NCI-H2227 (cell line): ENCODE measurements around the gene LPP.

Experiments used
- DNase-seq: peaks from one replicate; lab custom pipeline; 2025; ENCODE audit not compliant: unreplicated experiment; lab: John Stamatoyannopoulos, UW

Gene LPP

GRCh38 chr3:188352196-188352927, 198.4 kb downstream of the LPP start:
- DNase-seq: no peak

GRCh38 chr3:188353426-188353825, 199.5 kb downstream of the LPP start:
- DNase-seq: no peak

DNA sequence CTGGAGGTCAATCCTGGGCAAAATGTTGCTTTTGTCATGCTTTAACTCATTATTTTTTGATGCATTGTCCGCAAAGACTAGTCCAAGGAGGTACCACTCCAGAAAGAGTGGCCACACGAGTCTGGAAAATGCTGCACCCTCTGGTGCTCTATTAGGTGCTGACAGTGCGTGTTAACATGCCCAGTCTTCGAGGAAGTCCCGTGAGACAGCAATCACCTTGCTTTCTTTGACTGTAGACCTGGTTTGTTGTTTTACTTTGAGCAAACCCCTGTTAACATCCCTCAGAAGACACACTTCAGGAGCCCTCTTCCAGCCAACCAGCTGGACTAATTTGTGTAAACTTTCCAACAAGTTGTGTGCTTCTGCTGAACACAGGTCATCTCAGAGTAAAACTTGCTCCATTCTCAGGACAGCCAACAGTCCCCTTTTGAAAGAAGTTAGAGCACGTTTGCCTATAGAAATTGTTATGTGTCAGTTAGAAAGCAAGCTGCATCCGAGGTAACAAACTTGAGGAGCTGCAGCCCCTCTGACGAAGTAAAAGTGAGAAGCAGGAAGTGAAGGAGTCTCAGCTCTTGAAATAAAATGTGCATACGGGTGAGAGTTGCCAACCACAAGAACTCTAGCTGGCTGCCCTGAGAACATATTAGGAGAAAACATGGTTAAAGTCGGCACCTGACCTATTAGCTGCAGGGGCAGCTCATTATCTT, 205.0 kb downstream of the LPP start:
- DNase-seq: no peak

GRCh38 chr3:188360364-188360881, 206.5 kb downstream of the LPP start:
- DNase-seq: no peak

DNA sequence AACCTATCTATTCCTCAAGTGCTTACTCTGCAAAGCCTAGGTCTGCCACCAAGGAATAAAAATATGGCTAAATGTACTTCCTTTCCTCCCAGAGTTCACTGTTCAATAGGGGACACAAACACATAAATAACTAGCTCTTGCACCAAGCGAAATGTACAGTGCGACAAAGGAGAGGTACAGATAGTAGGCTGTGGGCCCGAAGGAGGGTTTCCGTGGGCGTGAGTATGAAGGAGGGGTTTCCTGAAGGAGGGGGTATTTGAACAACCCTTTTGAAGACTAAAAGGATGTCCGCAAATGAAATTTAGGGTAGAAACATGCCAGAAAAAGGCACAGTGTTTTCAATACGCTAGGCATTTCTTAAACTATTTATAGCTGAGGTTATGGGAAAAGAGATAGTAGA, 207.9 kb downstream of the LPP start:
- DNase-seq: no peak

DNA sequence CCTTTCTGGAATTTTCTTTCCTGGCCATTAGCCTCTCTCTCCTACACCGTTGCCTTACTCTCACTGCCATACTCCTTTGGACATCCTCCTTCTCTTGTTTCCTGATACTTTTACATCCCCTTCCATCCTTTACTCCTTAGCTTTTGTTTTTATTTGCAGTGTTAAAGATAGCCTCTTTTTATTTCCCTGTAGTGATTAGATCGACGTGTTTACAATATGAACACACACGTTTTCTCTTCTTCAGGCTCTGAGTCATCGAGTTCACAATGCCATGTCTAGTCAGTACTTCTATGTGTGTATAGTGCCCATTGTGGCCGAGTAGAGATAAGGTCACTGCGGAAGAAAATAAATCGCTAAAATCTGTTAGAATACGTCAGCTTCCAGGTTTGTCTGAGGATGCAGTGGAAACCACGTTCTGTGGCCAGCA, 208.5 kb downstream of the LPP start:
- DNase-seq: no peak

DNA sequence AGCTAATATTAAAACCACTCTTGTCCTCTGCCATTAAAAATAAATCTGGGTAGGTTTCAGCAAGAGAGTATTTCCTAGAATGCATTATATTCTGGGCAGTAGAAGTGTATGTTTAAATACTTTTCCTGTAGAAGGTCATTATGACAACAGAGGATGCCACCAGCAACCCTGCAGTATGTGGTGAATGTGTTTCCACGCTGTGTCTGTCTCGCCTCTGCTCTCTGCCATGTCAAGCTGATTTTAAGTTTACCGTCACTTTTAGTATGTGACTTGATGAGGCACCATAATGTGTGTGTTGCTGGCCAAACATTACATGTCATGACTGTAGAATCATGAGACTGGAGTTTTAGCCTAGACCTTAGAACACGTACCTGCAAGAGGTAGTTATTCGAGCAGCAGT, 211.2 kb downstream of the LPP start:
- no peak for DNase-seq

GRCh38 chr3:188365988-188366698, 212.2 kb downstream of the LPP start:
- no peak for DNase-seq

GRCh38 chr3:188367678-188368077, 213.7 kb downstream of the LPP start:
- DNase-seq: no peak

GRCh38 chr3:188369526-188369925, 215.6 kb downstream of the LPP start:
- DNase-seq: no peak

GRCh38 chr3:188370081-188370830, 216.3 kb downstream of the LPP start:
- DNase-seq: no peak

DNA sequence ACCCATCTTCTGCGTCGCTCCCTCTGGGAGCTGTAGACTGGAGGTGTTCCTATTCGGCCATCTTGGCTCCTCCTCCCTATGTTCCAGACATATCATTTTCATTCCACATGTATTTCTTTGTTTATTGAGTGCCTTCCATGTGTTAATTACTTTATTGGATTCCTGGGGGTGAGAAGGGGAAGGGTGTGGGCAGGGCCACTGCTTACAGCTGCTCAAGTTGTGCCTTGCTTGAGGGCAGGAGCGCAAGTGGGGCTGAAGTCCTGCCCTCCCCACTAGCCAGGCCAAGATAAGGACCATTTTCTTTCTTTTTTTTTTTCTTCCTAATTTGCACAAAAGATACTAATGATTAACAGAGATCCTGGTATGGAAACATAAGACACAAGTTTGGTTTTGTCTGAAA, 224.8 kb downstream of the LPP start:
- DNase-seq: no peak

GRCh38 chr3:188380252-188380651, 226.3 kb downstream of the LPP start:
- no peak for DNase-seq

DNA sequence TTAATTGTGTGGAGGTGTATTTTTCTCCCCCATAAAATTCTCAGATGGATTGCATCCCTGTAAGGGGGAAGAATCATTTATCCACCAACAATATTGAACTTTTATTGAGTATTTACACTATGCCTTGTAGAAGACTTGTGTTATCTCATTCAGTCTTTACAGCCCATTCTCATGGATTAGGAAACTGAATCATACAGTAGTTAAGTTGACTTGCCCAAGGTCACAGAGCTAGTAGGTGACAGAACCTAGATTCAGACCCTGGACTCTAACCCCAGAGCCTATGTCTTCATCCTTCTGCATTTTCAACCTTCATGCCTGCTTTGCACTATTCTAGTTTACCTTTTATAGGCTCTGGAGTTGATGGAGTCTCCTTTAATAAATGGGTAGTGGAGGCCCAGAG, 226.8 kb downstream of the LPP start:
- no peak for DNase-seq

GRCh38 chr3:188383748-188384147, 229.8 kb downstream of the LPP start:
- DNase-seq: no peak

DNA sequence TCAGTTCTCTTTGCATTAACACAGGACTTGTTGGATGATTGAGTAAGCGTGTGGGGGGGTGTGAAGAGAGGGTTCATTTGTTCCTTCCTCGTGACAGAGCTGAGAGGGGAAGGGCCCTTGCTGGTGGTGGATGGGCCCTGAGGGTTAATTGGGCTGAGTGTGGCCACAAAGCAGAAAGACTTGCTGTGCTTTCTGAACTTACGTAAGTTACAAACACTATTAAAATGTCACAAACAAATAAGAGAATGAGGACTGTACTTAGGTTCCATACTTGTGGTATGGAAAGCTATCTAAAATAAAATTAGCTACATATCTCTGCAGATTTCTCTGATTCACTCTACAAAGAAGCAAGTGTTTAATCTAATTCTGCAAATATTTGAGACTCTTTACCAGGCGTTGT, 231.3 kb downstream of the LPP start:
- DNase-seq: no peak

DNA sequence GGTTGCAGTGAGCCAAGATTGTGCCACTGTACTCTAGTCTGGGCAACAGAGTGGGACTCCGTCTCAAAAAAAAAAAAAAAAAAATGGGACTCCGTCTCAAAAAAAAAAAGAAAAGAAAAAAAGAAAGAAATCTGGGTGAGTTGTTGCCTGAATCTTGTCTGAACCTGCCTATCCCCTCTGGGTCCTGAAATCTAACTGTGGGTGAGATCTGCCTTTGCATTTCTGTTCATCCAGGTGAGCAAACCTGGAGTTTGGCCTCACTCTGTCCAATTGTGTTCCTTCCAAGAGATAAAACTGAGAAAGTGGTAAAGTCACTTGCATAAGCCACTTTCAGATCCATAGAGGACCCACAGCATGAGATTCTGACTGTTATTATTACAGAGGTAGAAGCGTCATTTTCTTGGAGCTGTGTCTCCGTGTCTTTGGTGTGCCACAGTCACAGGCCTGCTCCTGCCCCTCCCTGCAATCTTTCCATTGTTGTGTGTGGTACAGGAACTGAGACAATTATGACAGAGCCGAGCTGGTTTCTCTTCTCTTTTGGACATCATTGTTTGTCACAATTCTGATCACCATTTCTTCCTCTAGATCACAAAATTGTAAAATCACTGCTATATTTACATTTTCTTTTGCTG, 235.9 kb downstream of the LPP start:
- DNase-seq: no peak

DNA sequence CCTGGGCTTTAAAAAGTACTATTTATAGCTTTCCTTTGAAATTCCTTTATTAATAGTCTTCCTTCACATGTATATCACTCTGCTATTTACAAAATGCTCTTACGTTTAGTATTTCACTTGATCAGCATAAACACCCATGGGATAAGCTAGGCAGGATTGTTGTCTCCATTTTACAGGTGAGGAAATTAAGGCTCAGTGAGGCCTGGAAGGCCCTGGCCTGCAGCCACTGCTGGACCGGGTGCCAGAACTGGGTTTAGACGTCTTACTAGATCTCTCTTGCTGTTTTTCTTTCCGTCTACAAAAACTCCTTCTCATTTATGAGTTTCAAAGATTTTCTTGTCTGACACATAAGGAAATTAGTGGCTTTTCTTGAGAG, 236.4 kb downstream of the LPP start:
- no peak for DNase-seq

- no peak for DNase-seq
Measured at GRCh38 chr3:188390775-188391443, 237.0 kb downstream of the LPP start.

GRCh38 chr3:188391592-188391991, 237.6 kb downstream of the LPP start:
- DNase-seq: no peak
